Subcutaneous adipose tissue (tissue), 4 donors: ENCODE data around the gene LMAN2. TPM values are rescaled to one million over a fixed set of nuclear protein-coding genes. Genes with fewer than 3 reads are reported as not detected.

Source experiments
- total RNA-seq, 4 donors: library from RNA; depleted of rRNA; stranded (reverse); fragments of >200 nt; gene quantifications; one replicate each; pipeline ENCODE4 v1.1.0, GENCODE V29; 2016
- TF ChIP-seq, protein P1 (sequence below): fragments of 450-650 bp; IDR thresholded peaks from one replicate; pipeline ENCODE4 v1.5.1; 2016; ENCODE audit warnings: low read depth, mild to moderate bottlenecking, control low read depth, antibody characterized with exemption, moderate library complexity

The LMAN2 gene
- total RNA-seq, 4 donors from 2014 or later: 93.6 to 158 (median 129) TPM

DNA sequence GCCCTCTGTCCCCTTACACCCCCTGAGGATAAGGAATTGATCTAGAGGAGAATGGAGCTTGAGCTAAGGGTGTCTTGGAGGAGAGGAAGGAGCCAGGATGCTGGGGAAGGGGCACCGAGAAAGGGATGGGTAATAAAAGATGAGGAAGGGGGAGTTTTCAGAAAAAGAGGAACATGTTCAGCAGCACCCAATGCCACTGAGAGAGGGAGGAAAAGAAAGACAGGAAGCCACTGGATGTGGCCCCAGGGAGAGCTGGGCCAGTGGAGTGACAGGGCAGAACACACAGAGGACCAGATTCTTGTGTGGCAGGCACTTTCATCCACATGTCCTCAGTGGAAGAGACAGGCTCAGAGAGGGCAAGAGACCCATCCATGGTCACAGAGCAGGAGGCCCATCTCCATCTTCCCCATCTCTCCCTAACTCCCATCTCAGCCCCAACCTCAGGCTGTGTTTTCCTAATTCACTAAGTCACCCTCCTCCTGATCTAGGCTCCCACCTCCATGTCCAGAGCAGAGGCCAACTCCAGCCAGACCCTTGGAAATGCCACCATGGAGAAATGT is 41.8 kb upstream of the LMAN2 start:
- TF ChIP-seq, protein P1, sequence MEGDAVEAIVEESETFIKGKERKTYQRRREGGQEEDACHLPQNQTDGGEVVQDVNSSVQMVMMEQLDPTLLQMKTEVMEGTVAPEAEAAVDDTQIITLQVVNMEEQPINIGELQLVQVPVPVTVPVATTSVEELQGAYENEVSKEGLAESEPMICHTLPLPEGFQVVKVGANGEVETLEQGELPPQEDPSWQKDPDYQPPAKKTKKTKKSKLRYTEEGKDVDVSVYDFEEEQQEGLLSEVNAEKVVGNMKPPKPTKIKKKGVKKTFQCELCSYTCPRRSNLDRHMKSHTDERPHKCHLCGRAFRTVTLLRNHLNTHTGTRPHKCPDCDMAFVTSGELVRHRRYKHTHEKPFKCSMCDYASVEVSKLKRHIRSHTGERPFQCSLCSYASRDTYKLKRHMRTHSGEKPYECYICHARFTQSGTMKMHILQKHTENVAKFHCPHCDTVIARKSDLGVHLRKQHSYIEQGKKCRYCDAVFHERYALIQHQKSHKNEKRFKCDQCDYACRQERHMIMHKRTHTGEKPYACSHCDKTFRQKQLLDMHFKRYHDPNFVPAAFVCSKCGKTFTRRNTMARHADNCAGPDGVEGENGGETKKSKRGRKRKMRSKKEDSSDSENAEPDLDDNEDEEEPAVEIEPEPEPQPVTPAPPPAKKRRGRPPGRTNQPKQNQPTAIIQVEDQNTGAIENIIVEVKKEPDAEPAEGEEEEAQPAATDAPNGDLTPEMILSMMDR: no peak

DNA sequence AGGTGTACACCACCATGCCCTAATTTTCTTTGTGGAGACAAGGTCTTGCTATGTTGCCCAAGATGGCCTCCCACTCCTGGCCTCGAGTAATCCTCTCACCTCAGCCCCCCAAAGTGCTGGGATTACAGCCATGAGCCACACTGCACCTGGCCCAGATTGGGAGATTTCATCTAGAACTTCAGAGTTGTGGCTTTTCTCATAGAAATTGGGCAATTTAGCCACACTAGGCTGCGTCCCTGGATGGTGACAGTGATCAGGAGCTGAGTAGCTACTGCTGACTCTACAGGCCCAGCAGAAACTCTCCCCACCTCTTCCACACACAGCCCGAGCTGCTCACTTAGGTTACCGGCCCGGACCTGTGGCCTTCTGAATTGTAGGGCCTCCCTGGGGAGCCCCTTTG is 41.3 kb upstream of the LMAN2 start:
- TF ChIP-seq, protein P1: no peak

DNA sequence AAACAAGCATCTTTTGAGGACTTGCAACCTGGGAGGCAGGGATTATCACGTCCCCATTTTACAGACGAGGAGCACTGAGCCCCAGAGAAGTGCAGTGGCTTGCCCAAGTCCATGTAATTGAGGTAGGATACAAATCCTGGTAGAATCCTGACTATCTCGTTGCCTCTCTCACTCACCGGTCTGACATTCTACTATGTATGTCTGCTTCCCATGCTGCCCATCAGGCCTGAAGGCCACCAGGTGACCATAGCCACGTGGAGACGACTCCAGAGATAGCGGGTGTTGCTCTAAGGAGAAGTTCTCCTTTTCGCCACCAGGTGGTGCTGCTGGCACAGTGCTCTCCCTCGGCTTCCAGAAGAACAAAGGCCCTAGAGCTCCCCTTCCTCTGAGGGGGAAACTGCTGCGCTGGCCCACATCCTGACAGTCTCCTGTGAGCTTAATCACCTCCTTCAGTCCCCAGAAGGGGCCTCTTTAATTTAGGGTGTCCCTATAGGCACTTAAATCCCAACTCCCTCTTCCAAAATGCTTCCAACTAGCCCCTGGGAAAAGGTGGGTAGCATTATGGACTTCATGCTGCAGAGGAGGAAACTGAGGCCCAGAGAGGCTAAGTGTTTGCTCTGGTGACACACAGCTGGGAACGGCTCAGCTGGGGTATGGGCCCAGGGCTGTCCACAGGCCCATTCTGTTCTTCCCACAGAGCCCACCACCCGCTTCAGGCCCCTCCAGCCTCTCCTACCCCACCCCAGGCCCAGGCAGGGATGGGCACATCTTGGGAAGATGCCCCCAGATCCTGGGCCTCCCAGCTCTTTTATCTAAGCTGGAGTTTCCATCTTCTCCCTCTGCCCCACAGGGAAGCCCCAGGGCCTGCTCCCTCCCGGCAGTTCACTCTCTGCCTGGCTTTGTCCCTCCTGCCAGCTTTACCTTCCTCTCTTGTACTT is 39.2 kb upstream of the LMAN2 start:
- TF ChIP-seq, protein P1: no peak

DNA sequence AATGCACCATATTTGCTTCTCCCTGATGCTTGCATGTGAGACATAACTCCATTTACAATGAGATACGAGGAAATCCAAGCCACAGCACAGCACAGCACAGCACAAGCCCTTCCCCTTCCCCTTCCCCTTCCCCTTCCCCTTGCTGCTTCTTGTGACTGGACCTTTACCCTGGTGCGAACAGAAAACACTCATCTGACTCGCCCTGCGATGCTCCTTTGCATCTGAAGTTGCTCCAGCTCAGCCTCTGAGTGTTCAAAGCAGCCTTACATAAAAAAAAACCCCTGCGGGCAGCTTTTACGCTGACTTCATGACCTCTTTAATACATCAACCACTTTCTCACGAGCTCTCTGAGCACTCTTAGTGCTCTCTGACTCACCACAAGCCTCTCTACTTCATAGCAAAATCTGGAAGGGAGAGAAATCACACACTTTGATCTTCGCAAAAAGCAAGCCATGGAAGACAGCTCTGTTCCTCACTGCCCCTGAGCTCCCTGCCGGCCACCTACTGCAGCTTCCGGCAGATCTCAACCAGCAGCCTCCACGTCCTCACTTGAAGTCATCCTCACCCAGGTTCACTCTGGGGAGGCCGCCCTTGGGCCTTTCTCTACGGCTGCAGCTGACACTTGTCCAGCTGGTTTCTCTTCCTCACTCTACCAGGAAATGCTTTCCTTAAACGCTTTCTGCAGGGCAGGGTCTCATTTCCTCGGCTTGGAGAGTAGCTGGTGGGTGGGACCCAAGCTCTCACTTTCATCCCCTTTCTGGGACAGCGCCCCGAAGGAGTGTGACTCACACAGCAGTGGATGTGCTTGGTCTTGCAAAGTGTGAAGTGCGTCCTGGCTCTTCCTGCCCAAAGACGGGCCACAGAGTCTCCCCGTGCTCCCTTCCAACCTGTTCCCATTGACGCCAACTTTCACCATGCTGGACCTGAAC is 38.0 kb upstream of the LMAN2 start:
- TF ChIP-seq, protein P1: no peak

DNA sequence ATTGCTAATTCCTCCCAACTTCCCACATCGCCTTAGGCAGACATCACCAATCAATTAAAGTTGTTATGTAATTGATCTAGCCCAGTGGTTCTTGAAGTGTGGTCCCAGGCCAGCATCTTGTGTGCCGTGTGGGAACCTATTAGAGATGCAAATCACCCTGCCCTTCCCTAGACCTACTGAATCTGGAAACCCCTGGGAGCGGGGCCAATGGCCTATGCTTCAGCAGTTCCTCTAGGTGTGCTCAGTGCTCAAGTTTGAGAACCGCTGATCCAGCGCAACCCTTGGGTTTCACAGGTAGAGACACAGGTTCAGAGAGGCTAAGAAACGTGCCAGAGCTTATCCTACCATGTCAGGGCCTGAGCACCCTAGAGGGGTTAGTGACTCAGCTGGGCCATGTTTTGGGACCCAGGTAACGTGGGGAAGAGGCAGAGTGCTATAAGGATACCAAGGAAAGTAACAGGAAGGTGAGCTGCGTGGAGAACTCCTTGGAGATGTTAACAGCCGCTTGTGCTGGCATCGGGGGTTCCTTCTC is 37.1 kb upstream of the LMAN2 start:
- TF ChIP-seq, protein P1: no peak

DNA sequence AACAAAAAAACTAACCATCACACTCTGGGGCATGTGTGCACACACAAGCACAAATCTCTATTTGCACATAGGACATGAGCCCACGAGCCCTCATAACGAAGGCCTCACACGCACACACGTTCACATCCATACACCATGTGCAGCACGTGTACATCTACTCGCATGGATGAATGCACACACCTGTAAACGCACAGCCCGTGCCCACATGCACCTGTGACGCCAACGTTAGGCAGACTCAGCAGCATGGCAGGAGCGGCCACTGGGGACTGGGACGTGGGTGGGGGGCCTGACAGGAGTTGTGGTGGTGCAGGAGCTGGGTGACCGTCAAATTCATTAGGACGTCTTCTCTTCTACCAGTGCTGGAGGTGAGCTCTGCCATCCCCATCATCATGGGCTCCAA is 35.9 kb upstream of the LMAN2 start:
- TF ChIP-seq, protein P1: no peak
